ENCODE results near the gene RNLS.
"Not testable (repeated sequence)": the region's sequence is repeated elsewhere in the genome, so short reads cannot be mapped to it uniquely, and the experiment has no call there.

Gene RNLS

GRCh38 chr10:88489107-88489506 is 94.0 kb downstream of the RNLS start:
- DNase-seq (ENCODE audit: low spot score) = no peak
- Histone ChIP-seq H3K27ac (no peak overlapping the region), H3K4me3 (no peak overlapping the region)
- no peak for TF ChIP-seq CTCF (IDR thresholded peaks at IDR 0.05)

DNA sequence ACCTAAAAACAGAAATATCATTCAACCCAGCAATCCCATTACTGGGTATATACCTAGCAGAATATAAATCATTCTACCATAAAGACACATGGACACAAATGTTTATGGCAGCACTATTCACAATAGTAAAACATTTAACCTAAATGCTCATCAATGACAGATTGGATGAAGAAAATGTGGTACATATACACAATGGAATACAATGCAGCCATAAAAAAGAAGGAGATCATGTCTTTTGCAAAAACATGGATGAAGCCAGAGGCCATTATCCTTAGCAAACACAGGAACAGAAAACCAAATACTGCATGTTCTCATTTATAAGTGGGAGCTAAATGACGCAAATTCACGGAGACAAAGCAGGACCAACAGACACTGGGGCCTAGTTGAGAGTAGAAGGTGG is 96.3 kb downstream of the RNLS start:
- not testable (repeated sequence) for H3K27ac ChIP-seq; H3K4me3 ChIP-seq; DNase-seq (ENCODE audit: low spot score)

- Histone ChIP-seq H3K4me3 (no peak overlapping the region), H3K27ac (no peak overlapping the region)
- DNase-seq (ENCODE audit: low spot score) = no peak
- TF ChIP-seq CTCF (IDR thresholded peaks at IDR 0.05) = no peak
Measured at GRCh38 chr10:88482220-88482619, 100.9 kb downstream of the RNLS start.

- Histone ChIP-seq H3K4me3 (no peak overlapping the region), H3K27ac (no peak overlapping the region)
- TF ChIP-seq CTCF (IDR thresholded peaks at IDR 0.05) = no peak
- no peak for DNase-seq (ENCODE audit: low spot score)
Measured at GRCh38 chr10:88478256-88478655, 104.9 kb downstream of the RNLS start.

- Histone ChIP-seq H3K27ac (no peak overlapping the region), H3K4me3 (no peak overlapping the region)
- DNase-seq (ENCODE audit: low spot score) = no peak
- no peak for TF ChIP-seq CTCF (IDR thresholded peaks at IDR 0.05)
Measured at GRCh38 chr10:88477343-88478085, 105.6 kb downstream of the RNLS start.

DNA sequence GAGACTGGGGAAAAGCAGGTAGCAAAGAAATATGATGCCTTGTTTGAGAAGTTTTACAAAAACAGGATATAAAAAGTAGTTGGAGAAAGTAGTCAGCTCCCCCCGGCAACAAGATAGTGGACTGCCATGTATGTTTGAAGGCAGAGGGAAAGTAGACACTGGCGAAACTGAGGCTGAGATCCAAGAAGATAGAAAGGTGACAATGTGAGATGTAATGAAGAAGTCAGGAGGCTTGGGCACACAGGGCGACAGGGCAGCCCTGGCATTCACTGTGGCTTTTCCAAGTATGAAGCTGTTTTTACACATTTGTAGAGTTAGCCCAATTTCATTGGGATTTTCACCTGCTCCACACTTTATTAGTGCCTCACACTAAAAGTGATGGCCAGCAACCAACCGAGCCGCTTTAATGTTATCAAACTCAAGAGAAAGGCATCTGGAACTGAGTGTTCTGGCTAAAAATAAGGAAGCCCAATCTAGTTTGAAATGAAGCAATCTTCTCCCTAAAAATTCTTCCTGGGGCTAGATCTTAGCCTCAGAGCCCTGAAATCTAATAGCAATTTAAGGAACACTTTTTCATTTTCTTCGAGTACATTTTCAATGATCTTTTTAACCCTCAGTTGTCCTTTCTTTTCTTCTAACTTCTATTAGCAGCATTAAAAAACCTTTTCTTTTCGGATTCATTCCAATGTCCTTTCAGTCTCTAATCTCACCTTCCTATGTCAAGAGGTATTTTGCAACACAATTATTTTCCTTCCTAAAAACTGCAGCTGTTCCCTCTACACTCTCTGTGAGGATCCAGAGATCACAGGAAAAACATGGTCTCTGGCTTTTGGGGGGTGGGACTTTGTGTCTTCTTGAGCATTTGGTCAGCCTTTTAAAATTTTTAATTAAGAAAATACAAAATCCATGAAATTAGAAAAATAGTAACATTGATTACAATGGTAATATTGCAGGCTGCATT is 108.0 kb downstream of the RNLS start:
- Histone ChIP-seq H3K4me3 (no peak overlapping the region), H3K27ac (peak overlapping the region in 1 of 2 donors; percentile 27)
- no peak for DNase-seq (ENCODE audit: low spot score)
- TF ChIP-seq CTCF (IDR thresholded peaks at IDR 0.05) = no peak

DNA sequence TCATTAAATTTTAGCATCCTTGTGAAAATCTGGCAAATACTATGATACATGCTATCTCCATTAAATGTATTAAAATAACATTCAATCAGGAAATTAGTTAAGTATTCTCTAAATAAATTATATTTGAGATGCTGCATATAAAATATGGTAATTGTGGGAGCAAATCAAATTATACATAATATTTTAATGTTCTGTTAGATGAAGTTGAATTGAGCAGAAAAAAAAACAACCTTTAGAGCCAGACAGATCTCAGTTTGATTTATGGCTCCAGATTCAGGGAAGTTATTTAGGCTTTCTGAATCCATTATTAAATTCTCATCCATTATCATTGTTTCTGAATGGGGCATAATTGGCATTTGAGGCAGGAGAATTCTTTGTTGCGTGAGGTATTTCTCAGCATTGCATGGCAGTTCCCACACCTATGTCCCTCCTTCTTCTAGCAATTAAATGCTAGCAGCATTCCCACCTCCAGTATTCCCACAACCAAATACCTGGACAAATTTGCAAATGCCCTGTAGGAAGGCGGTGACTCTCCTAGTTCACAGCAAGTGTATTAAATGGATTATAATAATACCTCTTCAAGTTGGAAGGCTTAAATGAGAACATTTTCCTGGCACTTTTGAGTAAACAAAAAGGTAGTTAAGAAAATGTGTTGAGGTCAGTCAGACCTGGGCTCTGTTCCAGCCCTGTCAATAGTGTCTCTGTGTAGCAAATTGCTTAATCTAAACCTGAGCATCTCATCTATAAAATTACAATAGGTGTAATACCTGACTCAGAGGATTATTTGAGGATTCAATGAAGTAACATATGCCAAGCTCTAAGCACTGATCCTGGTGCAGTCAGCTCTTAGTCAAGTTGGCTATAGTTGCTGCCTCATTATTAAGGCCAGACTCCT is 108.9 kb downstream of the RNLS start:
- DNase-seq (ENCODE audit: low spot score) = no peak
- no peak overlapping the region for H3K27ac ChIP-seq
- no peak for TF ChIP-seq CTCF (IDR thresholded peaks at IDR 0.05)
- H3K4me3 ChIP-seq = no peak overlapping the region
